Neural crest cell (in vitro differentiated cells): ENCODE measurements around the gene LTB. TPM values are rescaled to one million over a fixed set of nuclear protein-coding genes. Genes with fewer than 3 reads are reported as not detected.

Source experiments
- DNase-seq: peaks from one replicate; pipeline ENCODE4 v3.0.0; 2021; ENCODE audit warnings: low read depth, mixed read lengths, low spot score
- H3K27ac Mint-ChIP-seq: one replicate; pipeline ENCODE4 v1.8.0; 2021; ENCODE audit warnings: mild to moderate bottlenecking, mixed read lengths; ENCODE audit not compliant: unreplicated experiment
- H3K27me3 Mint-ChIP-seq: 2 replicates; pipeline ENCODE4 v1.8.0; 2021; ENCODE audit warnings: low read depth, mild to moderate bottlenecking, mixed read lengths
- H3K36me3 Mint-ChIP-seq: 2 replicates; pipeline ENCODE4 v1.8.0; 2021; ENCODE audit warnings: low read depth, mild to moderate bottlenecking, mixed read lengths
- H3K4me1 Mint-ChIP-seq: 2 replicates; pipeline ENCODE4 v1.8.0; 2021; ENCODE audit warnings: mixed read lengths
- H3K4me3 Mint-ChIP-seq: one replicate; pipeline ENCODE4 v1.8.0; 2021; ENCODE audit warnings: mild to moderate bottlenecking, mixed read lengths
- H3K9me3 Mint-ChIP-seq: 2 replicates; pipeline ENCODE4 v1.8.0; 2021; ENCODE audit warnings: mixed read lengths
- total RNA-seq: library from RNA; stranded (reverse); gene quantifications from 2 replicates; pipeline ENCODE4 v1.2.1, GENCODE V29; 2021
- TF ChIP-seq, protein P1 (sequence below): fragments of 200-600 bp; sonication (generic); conservative IDR thresholded peaks from 2 replicates; pipeline ENCODE4 v1.5.0; 2021; ENCODE audit warnings: antibody characterized with exemption, mild to moderate bottlenecking

LTB gene
- total RNA-seq, 1 donor from 2014 or later: not detected

GRCh38 chr6:31627690-31628287 is 45.6 kb upstream of the LTB start:
- Mint-ChIP-seq H3K4me1 (peaks cover 6% of the 10 kb centered on the region), H3K9me3 (no peaks in the 10 kb centered on the region), H3K27me3 (no peaks in the 10 kb centered on the region), H3K27ac (no peak overlapping the region), H3K36me3 (peaks cover 50% of the 10 kb centered on the region), H3K4me3 (peak overlapping the region; percentile 61)
- DNase-seq: no peak
- TF ChIP-seq, protein P1, sequence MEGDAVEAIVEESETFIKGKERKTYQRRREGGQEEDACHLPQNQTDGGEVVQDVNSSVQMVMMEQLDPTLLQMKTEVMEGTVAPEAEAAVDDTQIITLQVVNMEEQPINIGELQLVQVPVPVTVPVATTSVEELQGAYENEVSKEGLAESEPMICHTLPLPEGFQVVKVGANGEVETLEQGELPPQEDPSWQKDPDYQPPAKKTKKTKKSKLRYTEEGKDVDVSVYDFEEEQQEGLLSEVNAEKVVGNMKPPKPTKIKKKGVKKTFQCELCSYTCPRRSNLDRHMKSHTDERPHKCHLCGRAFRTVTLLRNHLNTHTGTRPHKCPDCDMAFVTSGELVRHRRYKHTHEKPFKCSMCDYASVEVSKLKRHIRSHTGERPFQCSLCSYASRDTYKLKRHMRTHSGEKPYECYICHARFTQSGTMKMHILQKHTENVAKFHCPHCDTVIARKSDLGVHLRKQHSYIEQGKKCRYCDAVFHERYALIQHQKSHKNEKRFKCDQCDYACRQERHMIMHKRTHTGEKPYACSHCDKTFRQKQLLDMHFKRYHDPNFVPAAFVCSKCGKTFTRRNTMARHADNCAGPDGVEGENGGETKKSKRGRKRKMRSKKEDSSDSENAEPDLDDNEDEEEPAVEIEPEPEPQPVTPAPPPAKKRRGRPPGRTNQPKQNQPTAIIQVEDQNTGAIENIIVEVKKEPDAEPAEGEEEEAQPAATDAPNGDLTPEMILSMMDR: no peak

GRCh38 chr6:31626952-31627351 is 44.7 kb upstream of the LTB start:
- H3K4me3 Mint-ChIP-seq: peak overlapping the region; percentile 56
- no peaks in the 10 kb centered on the region for H3K9me3 Mint-ChIP-seq
- DNase-seq: no peak
- no peaks in the 10 kb centered on the region for H3K27me3 Mint-ChIP-seq
- H3K27ac Mint-ChIP-seq: no peak overlapping the region
- TF ChIP-seq, protein P1: no peak
- H3K4me1 Mint-ChIP-seq: peaks cover 14% of the 10 kb centered on the region
- H3K36me3 Mint-ChIP-seq: peaks cover 55% of the 10 kb centered on the region

- no peak for DNase-seq
- H3K36me3 Mint-ChIP-seq: peaks cover 46% of the 10 kb centered on the region
- H3K27me3 Mint-ChIP-seq: no peaks in the 10 kb centered on the region
- no peaks in the 10 kb centered on the region for H3K9me3 Mint-ChIP-seq
- H3K4me1 Mint-ChIP-seq: peaks cover 31% of the 10 kb centered on the region
- TF ChIP-seq, protein P1: no peak
- H3K4me3 Mint-ChIP-seq: peak overlapping the region; percentile 72
- H3K27ac Mint-ChIP-seq: no peak overlapping the region
Observed at GRCh38 chr6:31624070-31624469, 41.8 kb upstream of the LTB start.

DNA sequence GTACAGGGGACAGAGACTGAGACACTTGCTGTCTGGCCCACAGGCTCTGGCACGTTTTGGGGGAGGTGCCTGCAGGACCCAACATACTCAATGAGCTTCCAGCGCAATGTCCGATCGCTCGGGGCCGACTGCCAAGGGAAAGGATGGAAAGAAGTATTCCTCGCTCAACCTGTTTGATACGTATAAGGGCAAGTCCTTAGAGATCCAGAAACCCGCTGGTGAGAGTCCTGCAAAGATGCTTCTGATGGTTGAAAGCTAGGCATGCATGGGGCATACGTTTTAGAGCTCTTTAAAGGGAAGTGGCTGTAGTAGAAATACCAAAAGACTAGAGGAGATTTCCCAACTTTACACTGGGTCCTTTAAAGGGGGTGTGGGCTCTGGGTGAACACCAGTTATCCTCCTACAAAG is 40.5 kb upstream of the LTB start:
- Mint-ChIP-seq H3K9me3 (no peaks in the 10 kb centered on the region), H3K4me1 (peaks cover 31% of the 10 kb centered on the region), H3K27ac (no peak overlapping the region), H3K36me3 (peaks cover 35% of the 10 kb centered on the region), H3K27me3 (no peaks in the 10 kb centered on the region), H3K4me3 (peak overlapping the region; percentile 96)
- TF ChIP-seq, protein P1: no peak
- DNase-seq: no peak

DNA sequence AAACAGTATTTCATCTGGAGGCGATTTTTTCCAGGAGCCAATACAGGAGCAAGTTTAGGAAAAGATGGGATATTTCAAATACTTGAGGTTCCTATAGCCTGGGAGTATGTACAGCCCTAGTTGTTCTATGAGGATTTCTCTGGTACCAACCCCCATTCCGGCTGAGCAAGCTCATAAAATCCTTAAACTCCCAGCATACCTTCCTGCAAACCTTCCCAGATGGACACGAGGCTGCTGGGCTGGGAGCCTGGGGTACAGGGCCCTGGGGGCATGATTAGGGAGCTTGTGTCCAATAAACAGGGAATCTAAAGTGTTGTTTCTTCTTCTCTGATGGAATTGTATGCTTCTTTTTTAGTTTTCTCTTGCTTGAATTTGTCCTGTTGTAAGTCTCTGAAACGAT is 39.8 kb upstream of the LTB start:
- peaks cover 32% of the 10 kb centered on the region for H3K4me1 Mint-ChIP-seq
- TF ChIP-seq, protein P1: no peak
- H3K4me3 Mint-ChIP-seq: peak overlapping the region; percentile 96
- peak overlapping the region; percentile 97 for H3K27ac Mint-ChIP-seq
- no peaks in the 10 kb centered on the region for H3K9me3 Mint-ChIP-seq
- no peaks in the 10 kb centered on the region for H3K27me3 Mint-ChIP-seq
- H3K36me3 Mint-ChIP-seq: peaks cover 29% of the 10 kb centered on the region
- no peak for DNase-seq
